ENCODE data around the gene CNR1. TPM values are rescaled to one million over a fixed set of nuclear protein-coding genes. Genes with fewer than 3 reads are reported as not detected.

The CNR1 gene
- polyA plus RNA-seq, 1 of the 3 experiments (the other 2 are of a cell fraction) = not detected

- H3K27ac ChIP-seq (ENCODE audit: low read depth in 2 of 2, low read length in 1 of 2) = no peak overlapping the region
- CTCF ChIA-PET = no interaction called here
- no peaks in the 10 kb centered on the region for H3K9me3 ChIP-seq
- H3F3A ChIP-seq (replicated peaks; ENCODE audit: insufficient read depth) = no peaks in the 10 kb centered on the region
- no peak overlapping the region for H3K4me2 ChIP-seq
- no peaks in the 10 kb centered on the region for H3K36me3 ChIP-seq (replicated peaks in 1 of 2; ENCODE audit: control insufficient read depth in 1 of 2, insufficient read depth in 2 of 2, low read length in 1 of 2)
- WGBS (ENCODE audit: low lambda C conversion rate) = 3% methylated on average over 2 of the region's 2 CpGs
- no peak overlapping the region for H2AFZ ChIP-seq (ENCODE audit: low read depth)
- H3K4me3 ChIP-seq (ENCODE audit: low read depth in 2 of 2, low read length in 1 of 2) = no peak overlapping the region
- no peak for DNase-seq
- H3K9me2 ChIP-seq = no peaks in the 10 kb centered on the region
- H4K20me1 ChIP-seq (ENCODE audit: insufficient read depth) = no peaks in the 10 kb centered on the region
- no peak for TF ChIP-seq RCOR1 (IDR thresholded peaks at IDR 0.05; ENCODE audit: low read length)
- no peak for TF ChIP-seq PBX3 (IDR thresholded peaks at IDR 0.05)
- TF ChIP-seq REST (IDR thresholded peaks at IDR 0.05; ENCODE audit: low read depth, low read length) = no peak
- no peak for TF ChIP-seq FOSL2 (IDR thresholded peaks at IDR 0.05; ENCODE audit: borderline replicate concordance, low read depth)
- no peak for TF ChIP-seq TAF1 (IDR thresholded peaks at IDR 0.05; ENCODE audit: borderline replicate concordance, low read depth, low read length)
- TF ChIP-seq SMC3 (IDR thresholded peaks at IDR 0.05; ENCODE audit: low read depth, low read length) = no peak
- no peak for TF ChIP-seq IRF3 (IDR thresholded peaks at IDR 0.05; ENCODE audit: low read depth, low read length)
- TF ChIP-seq ELF1 (IDR thresholded peaks at IDR 0.05) = no peak
- TF ChIP-seq RAD21 (IDR thresholded peaks at IDR 0.05; ENCODE audit: low read length) = no peak
- no peak for TF ChIP-seq NRF1 (IDR thresholded peaks at IDR 0.05; ENCODE audit: low read depth, low read length)
- TF ChIP-seq TEAD4 (IDR thresholded peaks at IDR 0.05; ENCODE audit: borderline replicate concordance, insufficient read depth) = no peak
- TF ChIP-seq TCF12 (IDR thresholded peaks at IDR 0.05) = no peak
- no peak for TF ChIP-seq EP300 (IDR thresholded peaks at IDR 0.05; ENCODE audit: borderline replicate concordance in 1 of 2, low read depth in 1 of 2, low read length in 1 of 2)
- TF ChIP-seq RXRA (IDR thresholded peaks at IDR 0.05; ENCODE audit: borderline replicate concordance, low read depth) = no peak
- no peak for TF ChIP-seq NFIC (IDR thresholded peaks at IDR 0.05; ENCODE audit: borderline replicate concordance)
- no peak for TF ChIP-seq GATA2 (CRISPR knock-in tag; IDR thresholded peaks at IDR 0.05)
- no peak for TF ChIP-seq SIN3A (IDR thresholded peaks at IDR 0.05; ENCODE audit: borderline replicate concordance, low read depth, low read length)
- TF ChIP-seq POLR2AphosphoS5 (IDR thresholded peaks at IDR 0.05; ENCODE audit: low read depth, low read length) = no peak
- no peaks in the 10 kb centered on the region for H3K4me1 ChIP-seq (ENCODE audit: control insufficient read depth in 1 of 2, insufficient read depth in 2 of 2, low read depth in 1 of 2, low read length in 1 of 2)
- H3K9ac ChIP-seq = no peak overlapping the region
- no peaks in the 10 kb centered on the region for H3K79me2 ChIP-seq (ENCODE audit: insufficient read depth)
- POLR2A ChIA-PET = no interaction called here
- H3K27me3 ChIP-seq (ENCODE audit: insufficient read depth) = no peaks in the 10 kb centered on the region
These were observed 17.3 kb upstream of the CNR1 start for GRCh38 chr6:88183471-88183870.

All from SK-N-SH (cell line).